Activated naive CD4-positive, alpha-beta T cell treated with anti-CD3 and anti-CD28 coated beads, Interleukin-2, amount 50 U/mL, for 24 hours (primary cell): ENCODE results near the gene LAMB1.
A peak's percentile ranks its signal among the peaks of the same experiment; 100 is the strongest.

Experiments
- H3K27ac Mint-ChIP-seq: one replicate; pipeline ENCODE4 v1.8.0; 2021; ENCODE audit warnings: mild to moderate bottlenecking, mixed read lengths
- H3K27me3 Mint-ChIP-seq: one replicate; pipeline ENCODE4 v1.8.0; 2021; ENCODE audit warnings: mixed read lengths
- H3K36me3 Mint-ChIP-seq: one replicate; pipeline ENCODE4 v1.8.0; 2021; ENCODE audit warnings: mixed read lengths
- H3K4me1 Mint-ChIP-seq: one replicate; pipeline ENCODE4 v1.8.0; 2021; ENCODE audit warnings: mixed read lengths
- H3K4me3 Mint-ChIP-seq: one replicate; pipeline ENCODE4 v1.8.0; 2021; ENCODE audit warnings: mild to moderate bottlenecking, mixed read lengths
- H3K9me3 Mint-ChIP-seq: one replicate; pipeline ENCODE4 v1.8.0; 2021; ENCODE audit warnings: mixed read lengths

Gene LAMB1

GRCh38 chr7:108008827-108009226, 5.9 kb upstream of the LAMB1 start:
- Mint-ChIP-seq H3K27me3 (peaks cover 32% of the 10 kb centered on the region), H3K36me3 (no peaks in the 10 kb centered on the region), H3K9me3 (no peaks in the 10 kb centered on the region), H3K4me3 (no peak overlapping the region), H3K27ac (no peak overlapping the region), H3K4me1 (peaks cover 4% of the 10 kb centered on the region)

DNA sequence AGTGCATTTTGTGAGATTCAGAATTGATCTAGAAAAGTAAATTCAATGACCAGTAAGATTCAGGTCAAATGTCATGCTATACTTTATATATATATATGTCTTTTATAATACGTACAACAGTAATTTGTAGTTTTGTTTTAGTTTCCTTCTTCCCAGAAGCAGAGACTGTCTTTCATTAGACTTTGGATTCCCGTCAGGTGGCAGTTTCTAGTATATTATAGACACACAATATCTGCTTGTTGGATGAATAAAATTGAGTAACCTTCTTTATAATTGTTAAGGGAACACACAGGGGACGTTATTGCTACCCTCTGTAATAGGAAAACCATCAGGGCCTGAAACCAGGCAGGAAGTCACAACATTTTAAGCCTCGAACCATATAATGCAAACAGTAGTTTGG, 5.3 kb upstream of the LAMB1 start:
- Mint-ChIP-seq H3K27me3 (peaks cover 33% of the 10 kb centered on the region), H3K4me1 (peaks cover 5% of the 10 kb centered on the region), H3K27ac (no peak overlapping the region), H3K36me3 (no peaks in the 10 kb centered on the region), H3K9me3 (no peaks in the 10 kb centered on the region), H3K4me3 (no peak overlapping the region)

DNA sequence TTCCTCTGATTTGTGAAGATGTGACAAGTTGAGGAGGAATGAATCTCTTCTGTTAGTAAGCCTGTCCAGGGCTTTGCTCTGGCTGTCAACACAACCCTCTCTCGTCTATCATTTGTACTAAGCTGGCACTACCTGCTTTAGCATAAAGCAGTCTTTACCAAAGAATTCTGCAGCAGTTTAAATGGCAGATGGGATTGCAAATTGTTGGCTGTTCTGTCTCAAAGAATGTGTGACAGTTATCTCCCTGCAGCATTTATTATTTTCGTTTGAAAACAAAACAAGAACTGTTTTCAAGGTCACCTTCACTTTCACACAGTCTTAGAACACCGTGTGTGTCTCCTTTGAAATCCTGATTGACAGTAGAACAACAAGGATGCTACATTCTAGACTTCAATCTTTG, 4.8 kb upstream of the LAMB1 start:
- no peak overlapping the region for H3K4me3 Mint-ChIP-seq
- peaks cover 5% of the 10 kb centered on the region for H3K4me1 Mint-ChIP-seq
- H3K36me3 Mint-ChIP-seq: no peaks in the 10 kb centered on the region
- peaks cover 34% of the 10 kb centered on the region for H3K27me3 Mint-ChIP-seq
- H3K27ac Mint-ChIP-seq: no peak overlapping the region
- H3K9me3 Mint-ChIP-seq: no peaks in the 10 kb centered on the region

DNA sequence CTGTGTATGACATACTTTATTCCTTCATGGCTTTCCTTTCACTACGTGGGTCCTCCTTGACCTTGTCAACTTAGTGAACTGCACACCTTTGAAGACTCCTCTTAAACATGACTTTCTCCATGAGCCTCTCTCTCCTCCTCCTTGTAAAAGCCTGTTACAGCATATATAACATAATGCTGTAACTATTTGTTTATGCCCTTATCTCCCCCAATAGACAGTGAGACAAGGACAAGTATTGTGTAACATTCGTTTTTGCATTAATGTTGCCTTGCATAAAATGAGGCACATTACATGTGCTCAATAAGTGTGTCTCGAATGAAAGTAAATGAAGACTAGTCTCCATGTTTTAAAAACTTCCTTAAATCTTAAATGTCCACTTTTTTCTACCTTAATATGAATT, 4.3 kb upstream of the LAMB1 start:
- no peak overlapping the region for H3K4me3 Mint-ChIP-seq

GRCh38 chr7:108004220-108005142, 1.5 kb upstream of the LAMB1 start:
- peaks cover 42% of the 10 kb centered on the region for H3K27me3 Mint-ChIP-seq

More for the DNA sequence above, 4.3 kb upstream of the LAMB1 start:
- no peaks in the 10 kb centered on the region for H3K36me3 Mint-ChIP-seq
- H3K9me3 Mint-ChIP-seq: no peaks in the 10 kb centered on the region
- no peak overlapping the region for H3K27ac Mint-ChIP-seq
- H3K4me1 Mint-ChIP-seq: peaks cover 5% of the 10 kb centered on the region
- H3K27me3 Mint-ChIP-seq: peaks cover 36% of the 10 kb centered on the region

GRCh38 chr7:108003599-108003935, 606 bp upstream of the LAMB1 start:
- Mint-ChIP-seq H3K9me3 (no peaks in the 10 kb centered on the region), H3K4me3 (peak overlapping the region; percentile 76), H3K27me3 (peaks cover 40% of the 10 kb centered on the region), H3K36me3 (no peaks in the 10 kb centered on the region), H3K27ac (no peak overlapping the region), H3K4me1 (peaks cover 18% of the 10 kb centered on the region)

More at GRCh38 chr7:108004220-108005142, 1.5 kb upstream of the LAMB1 start:
- peaks cover 18% of the 10 kb centered on the region for H3K4me1 Mint-ChIP-seq
- no peaks in the 10 kb centered on the region for H3K36me3 Mint-ChIP-seq
- no peak overlapping the region for H3K27ac Mint-ChIP-seq
- H3K4me3 Mint-ChIP-seq: peak overlapping the region; percentile 76
- H3K9me3 Mint-ChIP-seq: no peaks in the 10 kb centered on the region

- no peaks in the 10 kb centered on the region for H3K36me3 Mint-ChIP-seq
- no peak overlapping the region for H3K27ac Mint-ChIP-seq
- peak overlapping the region; percentile 83 for H3K4me3 Mint-ChIP-seq
- peaks cover 18% of the 10 kb centered on the region for H3K4me1 Mint-ChIP-seq
- H3K27me3 Mint-ChIP-seq: peaks cover 38% of the 10 kb centered on the region
- no peaks in the 10 kb centered on the region for H3K9me3 Mint-ChIP-seq
These were observed 916 bp downstream of the LAMB1 start for GRCh38 chr7:108001764-108002725.

DNA sequence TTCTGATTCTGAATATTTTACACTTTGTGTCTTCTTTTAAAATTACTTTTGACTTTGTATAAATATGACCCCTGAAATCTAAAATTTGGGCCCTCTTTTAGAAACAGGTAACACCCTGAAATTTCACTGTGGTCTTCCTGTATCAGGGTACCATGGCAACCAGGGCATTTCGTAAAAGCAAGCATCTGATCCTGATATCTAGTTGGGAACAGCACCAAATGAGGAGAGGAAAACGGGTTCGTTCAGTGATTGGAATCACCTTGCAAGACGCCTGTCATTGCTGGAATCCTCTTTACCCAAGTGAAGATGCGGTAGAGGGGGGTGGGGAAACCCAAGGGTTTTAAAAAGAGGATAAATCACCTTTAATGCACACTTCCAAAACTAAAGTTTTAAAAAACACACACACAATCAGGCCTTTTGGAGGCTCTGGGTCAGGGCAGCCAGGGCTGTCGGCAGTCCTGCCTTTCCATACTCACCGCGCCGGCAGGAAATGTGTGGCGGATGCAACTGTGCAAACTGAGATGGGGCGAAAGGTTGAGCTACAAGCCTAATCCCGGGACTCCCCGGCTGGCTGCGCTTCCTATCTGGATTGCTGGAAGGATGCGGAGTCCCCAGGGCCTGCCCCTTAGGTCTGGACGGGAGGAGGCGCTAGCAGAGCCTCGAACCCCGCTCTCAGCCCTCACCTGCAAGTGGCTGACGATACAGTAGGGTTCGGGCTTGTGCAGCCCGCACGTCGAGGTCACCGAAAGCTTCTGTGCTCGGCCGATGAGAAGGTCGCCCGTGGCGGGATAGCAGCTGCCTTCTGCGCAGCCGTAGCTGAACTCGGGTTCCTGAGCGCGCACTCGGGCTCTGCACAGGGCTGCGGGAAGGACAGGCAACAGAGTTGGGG, 1.8 kb downstream of the LAMB1 start:
- Mint-ChIP-seq H3K4me3 (peak overlapping the region; percentile 64), H3K27ac (no peak overlapping the region), H3K9me3 (no peaks in the 10 kb centered on the region), H3K36me3 (no peaks in the 10 kb centered on the region), H3K4me1 (peaks cover 18% of the 10 kb centered on the region), H3K27me3 (peaks cover 39% of the 10 kb centered on the region)

- Mint-ChIP-seq H3K9me3 (no peaks in the 10 kb centered on the region), H3K27me3 (peaks cover 42% of the 10 kb centered on the region), H3K36me3 (no peaks in the 10 kb centered on the region), H3K4me1 (peaks cover 18% of the 10 kb centered on the region), H3K4me3 (no peak overlapping the region), H3K27ac (no peak overlapping the region)
These were observed 3.0 kb downstream of the LAMB1 start for GRCh38 chr7:107999779-108000560.

GRCh38 chr7:107998660-107999480, 4.1 kb downstream of the LAMB1 start:
- Mint-ChIP-seq H3K4me1 (peaks cover 14% of the 10 kb centered on the region), H3K27ac (no peak overlapping the region), H3K4me3 (no peak overlapping the region), H3K27me3 (peaks cover 40% of the 10 kb centered on the region), H3K9me3 (no peaks in the 10 kb centered on the region), H3K36me3 (no peaks in the 10 kb centered on the region)

DNA sequence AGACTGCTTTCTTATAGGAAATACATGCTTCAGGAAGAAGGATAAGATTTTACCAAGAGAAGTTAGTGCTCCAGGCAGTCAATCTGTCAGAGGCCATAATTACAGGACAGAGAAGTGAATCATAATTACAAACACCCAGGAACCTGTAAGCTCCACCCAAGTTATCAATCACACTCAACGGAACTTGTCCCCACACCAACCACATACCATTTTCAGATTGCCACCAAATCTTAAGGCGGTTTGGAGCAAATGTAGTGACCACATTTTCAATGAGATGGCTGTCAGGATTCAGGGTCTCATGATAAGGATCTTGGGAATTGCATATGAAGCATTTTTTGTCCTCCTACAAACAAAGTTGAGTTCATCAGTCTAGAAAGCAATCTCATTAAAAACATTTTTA, 4.8 kb downstream of the LAMB1 start:
- Mint-ChIP-seq H3K4me3 (no peak overlapping the region), H3K9me3 (no peaks in the 10 kb centered on the region), H3K36me3 (no peaks in the 10 kb centered on the region), H3K27ac (no peak overlapping the region), H3K27me3 (peaks cover 40% of the 10 kb centered on the region), H3K4me1 (peaks cover 12% of the 10 kb centered on the region)

GRCh38 chr7:107996072-107996882, 6.7 kb downstream of the LAMB1 start:
- no peak overlapping the region for H3K4me3 Mint-ChIP-seq
- H3K27ac Mint-ChIP-seq: no peak overlapping the region
- peaks cover 5% of the 10 kb centered on the region for H3K4me1 Mint-ChIP-seq
- no peaks in the 10 kb centered on the region for H3K36me3 Mint-ChIP-seq
- H3K9me3 Mint-ChIP-seq: no peaks in the 10 kb centered on the region
- H3K27me3 Mint-ChIP-seq: peaks cover 39% of the 10 kb centered on the region
